ENCODE results near the gene MAPK8.

- TF ChIP-seq ZNF274 (IDR thresholded peaks at IDR 0.05; ENCODE audit: low read depth, low read length) (no peak), YY1 (IDR thresholded peaks at IDR 0.05; ENCODE audit: insufficient read depth, insufficient read length) (no peak), SUZ12 (IDR thresholded peaks at IDR 0.05; ENCODE audit: extremely low read depth, insufficient read depth, insufficient read length) (no peak)
These were observed 84.7 kb downstream of the MAPK8 start for GRCh38 chr10:48390933-48391845.
